ENCODE data around the gene SNRPN.
"Not testable (repeated sequence)": the region's sequence is repeated elsewhere in the genome, so short reads cannot be mapped to it uniquely, and the experiment has no call there.

The SNRPN gene

GRCh38 chr15:24971772-24972171 is 17.0 kb downstream of the SNRPN start:
- DNase-seq, result no peak

GRCh38 chr15:24972707-24973106 is 17.9 kb downstream of the SNRPN start:
- DNase-seq, result not testable (repeated sequence)

GRCh38 chr15:24976932-24977331 is 22.1 kb downstream of the SNRPN start:
- no peak for DNase-seq

- no peak for DNase-seq
Measured at GRCh38 chr15:24977686-24978085, 22.9 kb downstream of the SNRPN start.

- DNase-seq, result no peak
Measured at GRCh38 chr15:24985224-24985623, 30.4 kb downstream of the SNRPN start.

- no peak for DNase-seq
Measured at GRCh38 chr15:24986653-24987052, 31.9 kb downstream of the SNRPN start.

- no peak for DNase-seq
Measured at GRCh38 chr15:25019434-25019833, 64.6 kb downstream of the SNRPN start.

GRCh38 chr15:25022233-25022632 is 67.4 kb downstream of the SNRPN start:
- DNase-seq, result no peak
